ENCODE data around the gene PTPRK.

DNA sequence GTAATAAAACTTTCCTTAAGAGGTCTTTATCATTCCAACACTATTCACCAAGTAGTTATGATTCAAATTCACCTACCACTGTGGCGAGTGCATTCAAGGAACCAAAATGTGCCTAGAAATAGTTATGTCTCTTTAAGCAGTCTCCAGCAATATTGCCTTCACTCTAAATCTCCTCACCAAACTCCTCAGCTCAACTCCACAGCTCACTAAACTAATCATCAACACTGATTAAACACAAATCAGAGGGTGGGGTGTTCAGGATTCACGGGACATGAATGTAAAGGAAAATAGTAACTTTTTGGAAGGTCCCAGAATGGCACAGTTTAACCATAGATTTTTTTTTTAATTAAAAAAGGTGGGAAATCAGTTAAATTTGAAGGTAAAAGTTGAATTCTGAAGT, 549.0 kb downstream of the PTPRK start:
- TF ChIP-seq, protein P1, sequence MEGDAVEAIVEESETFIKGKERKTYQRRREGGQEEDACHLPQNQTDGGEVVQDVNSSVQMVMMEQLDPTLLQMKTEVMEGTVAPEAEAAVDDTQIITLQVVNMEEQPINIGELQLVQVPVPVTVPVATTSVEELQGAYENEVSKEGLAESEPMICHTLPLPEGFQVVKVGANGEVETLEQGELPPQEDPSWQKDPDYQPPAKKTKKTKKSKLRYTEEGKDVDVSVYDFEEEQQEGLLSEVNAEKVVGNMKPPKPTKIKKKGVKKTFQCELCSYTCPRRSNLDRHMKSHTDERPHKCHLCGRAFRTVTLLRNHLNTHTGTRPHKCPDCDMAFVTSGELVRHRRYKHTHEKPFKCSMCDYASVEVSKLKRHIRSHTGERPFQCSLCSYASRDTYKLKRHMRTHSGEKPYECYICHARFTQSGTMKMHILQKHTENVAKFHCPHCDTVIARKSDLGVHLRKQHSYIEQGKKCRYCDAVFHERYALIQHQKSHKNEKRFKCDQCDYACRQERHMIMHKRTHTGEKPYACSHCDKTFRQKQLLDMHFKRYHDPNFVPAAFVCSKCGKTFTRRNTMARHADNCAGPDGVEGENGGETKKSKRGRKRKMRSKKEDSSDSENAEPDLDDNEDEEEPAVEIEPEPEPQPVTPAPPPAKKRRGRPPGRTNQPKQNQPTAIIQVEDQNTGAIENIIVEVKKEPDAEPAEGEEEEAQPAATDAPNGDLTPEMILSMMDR (conservative IDR thresholded peaks at IDR 0.05 in 1 of 2, IDR thresholded peaks at IDR 0.05 in 1 of 2; ENCODE audit: extremely low read depth in 1 of 2, insufficient read depth in 1 of 2, low read depth in 1 of 2, low read length in 2 of 2): no peak
- TF ChIP-seq EZH2 (IDR thresholded peaks at IDR 0.05; ENCODE audit: borderline replicate concordance, low read length): no peak
